GM10248 (cell line): ENCODE measurements around the gene HIGD1A.

Experiments
- CTCF ChIA-PET: fragments of 300-600 bp; sonication (Branson Sonifier 250); formaldehyde crosslinking; extraction: SDS; loops from one replicate; lab custom pipeline; 2021; ENCODE audit warnings: antibody characterized with exemption; lab: Yijun Ruan, JAX
- POLR2A ChIA-PET: fragments of 350-650 bp; sonication (Branson Sonifier 250); formaldehyde crosslinking; extraction: SDS; loops from one replicate; lab custom pipeline; 2020; ENCODE audit warnings: antibody characterized with exemption; lab: Yijun Ruan, JAX
- DNase-seq: peaks from one replicate; pipeline ENCODE4 v3.0.0; 2012; ENCODE audit errors: extremely low spot score
- TF ChIP-seq, protein P1 (sequence below): IDR thresholded peaks from 2 replicates; pipeline ENCODE4 v1.5.1; 2012; ENCODE audit warnings: mild to moderate bottlenecking, low read depth; ENCODE audit errors: extremely low read depth, missing control alignments, control extremely low read depth

HIGD1A gene

DNA sequence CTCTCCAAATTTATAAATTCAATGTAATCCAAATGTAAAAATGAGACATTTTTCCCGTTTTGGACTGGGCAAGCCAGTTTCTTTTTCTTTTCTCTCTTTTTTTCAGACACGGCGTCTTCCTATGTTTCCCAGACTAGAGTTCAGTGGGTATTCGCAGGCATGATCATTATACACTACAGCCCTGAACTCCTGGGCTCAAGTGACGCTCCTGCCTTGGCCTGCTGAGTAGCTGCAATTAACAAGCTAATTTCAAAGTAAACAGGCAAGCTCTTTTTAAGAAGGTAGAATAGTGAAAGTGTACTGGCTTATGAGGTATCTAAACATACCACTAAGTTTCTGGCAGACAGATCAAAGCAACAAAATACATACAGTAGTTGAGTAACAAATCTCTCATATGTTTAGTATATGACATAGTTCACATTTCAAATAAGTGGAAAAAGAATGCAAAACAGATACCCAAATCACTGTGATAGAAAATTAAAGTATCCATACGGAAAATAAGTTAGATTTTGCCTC, 13.5 kb downstream of the HIGD1A start:
- TF ChIP-seq, protein P1, sequence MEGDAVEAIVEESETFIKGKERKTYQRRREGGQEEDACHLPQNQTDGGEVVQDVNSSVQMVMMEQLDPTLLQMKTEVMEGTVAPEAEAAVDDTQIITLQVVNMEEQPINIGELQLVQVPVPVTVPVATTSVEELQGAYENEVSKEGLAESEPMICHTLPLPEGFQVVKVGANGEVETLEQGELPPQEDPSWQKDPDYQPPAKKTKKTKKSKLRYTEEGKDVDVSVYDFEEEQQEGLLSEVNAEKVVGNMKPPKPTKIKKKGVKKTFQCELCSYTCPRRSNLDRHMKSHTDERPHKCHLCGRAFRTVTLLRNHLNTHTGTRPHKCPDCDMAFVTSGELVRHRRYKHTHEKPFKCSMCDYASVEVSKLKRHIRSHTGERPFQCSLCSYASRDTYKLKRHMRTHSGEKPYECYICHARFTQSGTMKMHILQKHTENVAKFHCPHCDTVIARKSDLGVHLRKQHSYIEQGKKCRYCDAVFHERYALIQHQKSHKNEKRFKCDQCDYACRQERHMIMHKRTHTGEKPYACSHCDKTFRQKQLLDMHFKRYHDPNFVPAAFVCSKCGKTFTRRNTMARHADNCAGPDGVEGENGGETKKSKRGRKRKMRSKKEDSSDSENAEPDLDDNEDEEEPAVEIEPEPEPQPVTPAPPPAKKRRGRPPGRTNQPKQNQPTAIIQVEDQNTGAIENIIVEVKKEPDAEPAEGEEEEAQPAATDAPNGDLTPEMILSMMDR = no peak
- ChIA-PET CTCF (interaction anchor here (1.5 to 1.8 kb wide), 2 partner anchors 13 to 16 kb away, joined by 3 to 5 read pairs; partner anchors contain the start of gene HIGD1A), POLR2A (no interaction called here)
- DNase-seq = no peak

DNA sequence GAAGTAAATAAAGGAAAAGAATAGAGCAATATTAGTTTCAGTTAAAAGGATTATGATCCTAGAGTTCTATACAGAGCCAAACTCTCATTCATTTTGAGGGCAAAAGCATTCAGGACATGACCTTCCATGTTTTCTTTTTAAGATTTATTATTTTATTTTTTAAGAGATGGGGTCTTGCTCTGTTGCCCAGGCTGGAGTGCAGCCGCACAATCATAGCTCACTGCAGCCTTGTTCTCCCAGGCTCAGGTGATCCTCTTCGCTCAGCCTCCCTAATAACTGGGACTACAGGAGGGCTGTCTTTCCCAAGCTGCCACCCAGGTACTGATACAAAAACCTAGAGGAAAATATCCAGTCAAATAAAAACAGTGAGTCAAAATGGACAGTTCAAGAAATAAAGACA, 17.7 kb downstream of the HIGD1A start:
- TF ChIP-seq, protein P1 = no peak
- ChIA-PET CTCF (interaction anchor here (0.9 kb wide), 2 partner anchors 14 to 52 kb away, joined by 3 read pairs; no protein-coding TSS in a partner anchor), POLR2A (no interaction called here)
- no peak for DNase-seq

DNA sequence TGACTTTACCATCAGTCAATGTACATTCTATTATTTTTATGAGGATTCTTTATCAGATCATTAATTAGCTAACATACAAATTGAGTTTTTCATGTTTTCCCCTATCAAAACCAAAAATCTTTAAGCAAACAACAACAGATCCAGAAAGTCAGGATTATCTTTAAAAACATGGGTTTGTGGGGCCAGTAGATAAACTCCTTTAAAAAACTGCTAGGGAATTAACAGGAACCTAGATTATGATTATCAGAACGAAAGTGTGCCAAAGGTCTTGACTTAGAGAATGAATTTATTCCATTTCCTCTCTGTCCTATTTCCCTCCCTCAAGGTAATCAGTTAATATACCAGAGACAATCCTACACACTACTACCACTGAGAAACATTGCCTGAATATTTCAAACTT, 18.1 kb downstream of the HIGD1A start:
- no peak for DNase-seq
- TF ChIP-seq, protein P1 = no peak
- POLR2A ChIA-PET = no interaction called here
- CTCF ChIA-PET = interaction anchor here (0.9 to 1.4 kb wide), 4 partner anchors 10 to 95 kb away, joined by 3 to 6 read pairs (median 3); no protein-coding TSS in a partner anchor

DNA sequence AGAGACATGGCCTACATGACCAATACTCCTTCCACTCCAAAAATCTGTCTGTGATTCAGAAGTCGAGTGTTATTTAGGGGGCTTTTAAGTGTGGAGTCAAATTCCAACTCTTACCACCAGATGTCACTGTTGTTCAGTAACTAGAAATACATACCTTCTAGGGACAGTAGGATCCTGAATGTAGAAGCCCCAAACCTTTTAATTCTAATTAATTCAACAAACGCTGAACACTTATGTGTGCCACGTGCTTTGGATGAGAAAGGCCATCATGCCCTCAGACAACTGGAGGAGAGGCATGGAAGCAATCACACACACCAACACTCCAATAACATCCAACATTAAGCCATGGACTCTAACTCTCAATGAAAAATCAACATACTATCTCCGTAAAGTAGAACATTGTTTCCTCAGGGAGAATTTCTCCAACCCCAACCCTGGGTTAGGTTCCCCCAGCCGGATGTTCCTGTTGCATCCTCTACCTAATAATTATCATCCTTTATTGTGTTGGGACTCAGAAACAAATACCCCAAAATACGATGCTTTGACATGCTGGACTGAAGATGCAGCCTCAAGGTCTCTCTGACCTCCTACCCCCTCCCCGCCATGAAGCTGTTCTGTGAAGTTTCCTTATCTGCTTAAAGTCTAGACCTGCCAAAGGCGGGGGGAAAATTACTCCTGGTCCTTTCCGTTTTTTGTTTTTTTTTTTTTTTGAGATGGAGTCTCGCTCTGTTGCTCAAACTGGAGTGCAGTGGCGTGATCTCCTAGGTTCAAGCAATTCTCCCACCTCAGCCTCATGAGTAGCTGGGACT, 23.2 kb downstream of the HIGD1A start:
- ChIA-PET CTCF (interaction anchor here (0.7 to 6.1 kb wide), 10 partner anchors 11 to 101 kb away, joined by 3 to 47 read pairs (median 10); partner anchors contain the start of gene HIGD1A), POLR2A (no interaction called here)
- TF ChIP-seq, protein P1 = peak; percentile 58
- peak; percentile 60 for DNase-seq

DNA sequence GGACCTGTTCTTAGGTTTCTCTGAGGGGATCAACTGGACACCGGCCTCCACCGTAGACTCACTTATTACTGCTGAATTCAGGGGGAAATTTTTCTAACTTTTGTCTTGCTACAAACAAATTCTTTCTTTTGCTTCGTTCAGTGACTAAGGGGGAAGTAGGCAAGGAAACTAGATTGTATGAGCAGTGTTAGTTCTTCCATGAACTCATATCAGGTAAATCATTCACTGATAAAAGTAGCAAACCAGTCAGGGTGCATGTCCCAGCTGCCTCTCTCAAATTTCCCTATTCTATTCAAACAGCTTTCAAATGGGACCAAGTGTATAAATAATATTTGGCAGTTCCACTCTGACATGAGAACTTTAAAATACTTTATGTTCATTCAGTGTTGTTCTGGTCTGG, 23.9 kb downstream of the HIGD1A start:
- ChIA-PET CTCF (interaction anchor here (0.7 to 6.1 kb wide), 19 partner anchors 10 to 233 kb away, joined by 3 to 47 read pairs (median 7); partner anchors contain the start of gene HIGD1A), POLR2A (no interaction called here)
- DNase-seq = no peak
- TF ChIP-seq, protein P1 = no peak

DNA sequence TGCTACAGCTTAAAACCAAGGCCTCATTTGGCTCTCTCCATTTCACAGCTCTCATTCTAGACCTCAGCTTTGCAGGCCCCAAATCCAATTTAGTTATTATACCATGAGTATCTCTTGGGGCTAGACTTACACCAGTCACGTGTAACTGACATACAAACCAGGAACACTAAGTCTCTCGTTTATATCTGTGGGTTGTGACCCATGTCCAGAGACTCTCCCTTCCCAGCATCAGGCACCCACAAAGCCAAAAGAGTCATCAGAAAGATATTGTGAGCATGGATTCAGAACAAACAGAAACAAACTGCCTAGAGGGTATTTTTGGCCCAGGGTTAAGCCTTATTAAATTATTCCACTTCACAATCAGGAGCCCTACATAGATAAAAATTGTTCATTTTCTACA, 25.6 kb downstream of the HIGD1A start:
- DNase-seq = no peak
- ChIA-PET POLR2A (no interaction called here), CTCF (interaction anchor here (1.0 to 6.1 kb wide), 8 partner anchors 16 to 103 kb away, joined by 3 to 47 read pairs (median 12); partner anchors contain the start of gene ACKR2)
- TF ChIP-seq, protein P1 = no peak
